Measurements from ENCODE around the gene LZTR1.

DNA sequence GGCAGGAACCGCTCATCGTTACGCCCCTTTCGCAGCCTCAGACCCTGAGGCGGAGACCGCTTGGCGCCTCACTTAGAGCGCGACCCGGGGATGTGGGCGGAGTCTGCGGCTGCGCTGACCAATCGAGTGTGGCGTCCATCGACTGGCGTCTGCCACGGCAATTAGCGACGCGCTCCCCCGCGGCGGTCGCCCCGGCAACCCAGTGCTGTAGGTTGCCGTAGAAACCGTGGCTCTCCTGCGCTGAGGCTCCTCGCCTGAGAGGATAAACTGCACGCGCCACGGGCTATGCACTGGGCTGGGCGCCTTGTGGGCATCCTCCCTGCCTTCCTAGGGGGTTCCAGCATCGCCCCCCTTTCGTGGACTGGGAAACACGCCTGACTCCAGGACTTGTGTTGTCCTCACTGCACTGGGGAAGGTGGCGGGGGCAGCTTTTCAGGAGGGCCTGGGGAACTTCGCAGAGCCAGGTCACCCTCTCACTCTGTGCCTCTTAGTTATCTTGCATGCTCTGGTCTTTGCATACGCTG is 32.2 kb downstream of the LZTR1 start:
- TF ChIP-seq, protein P1, sequence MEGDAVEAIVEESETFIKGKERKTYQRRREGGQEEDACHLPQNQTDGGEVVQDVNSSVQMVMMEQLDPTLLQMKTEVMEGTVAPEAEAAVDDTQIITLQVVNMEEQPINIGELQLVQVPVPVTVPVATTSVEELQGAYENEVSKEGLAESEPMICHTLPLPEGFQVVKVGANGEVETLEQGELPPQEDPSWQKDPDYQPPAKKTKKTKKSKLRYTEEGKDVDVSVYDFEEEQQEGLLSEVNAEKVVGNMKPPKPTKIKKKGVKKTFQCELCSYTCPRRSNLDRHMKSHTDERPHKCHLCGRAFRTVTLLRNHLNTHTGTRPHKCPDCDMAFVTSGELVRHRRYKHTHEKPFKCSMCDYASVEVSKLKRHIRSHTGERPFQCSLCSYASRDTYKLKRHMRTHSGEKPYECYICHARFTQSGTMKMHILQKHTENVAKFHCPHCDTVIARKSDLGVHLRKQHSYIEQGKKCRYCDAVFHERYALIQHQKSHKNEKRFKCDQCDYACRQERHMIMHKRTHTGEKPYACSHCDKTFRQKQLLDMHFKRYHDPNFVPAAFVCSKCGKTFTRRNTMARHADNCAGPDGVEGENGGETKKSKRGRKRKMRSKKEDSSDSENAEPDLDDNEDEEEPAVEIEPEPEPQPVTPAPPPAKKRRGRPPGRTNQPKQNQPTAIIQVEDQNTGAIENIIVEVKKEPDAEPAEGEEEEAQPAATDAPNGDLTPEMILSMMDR (IDR thresholded peaks at IDR 0.05) = no peak
- TF ChIP-seq POLR2A (IDR thresholded peaks at IDR 0.05) = no peak
